AG09309 (cell line): Measurements from ENCODE around the gene FHOD3.

Source experiments
- DNase-seq: peaks from one replicate; pipeline ENCODE4 v3.0.0-alpha.2; 2010; ENCODE audit warnings: low read depth
- H3K4me3 ChIP-seq: 2 replicates; pipeline ENCODE4 v1.5.1; 2011; ENCODE audit warnings: mild to moderate bottlenecking, low read depth, low read length, moderate library complexity; ENCODE audit not compliant: control insufficient read depth
- TF ChIP-seq, protein P1 (sequence below): IDR thresholded peaks from 2 replicates; pipeline ENCODE4 v1.5.1; 2011; ENCODE audit warnings: mild to moderate bottlenecking, low read depth, low read length, inconsistent platforms; ENCODE audit not compliant: insufficient read depth, control insufficient read depth; ENCODE audit errors: missing control alignments

Gene FHOD3

DNA sequence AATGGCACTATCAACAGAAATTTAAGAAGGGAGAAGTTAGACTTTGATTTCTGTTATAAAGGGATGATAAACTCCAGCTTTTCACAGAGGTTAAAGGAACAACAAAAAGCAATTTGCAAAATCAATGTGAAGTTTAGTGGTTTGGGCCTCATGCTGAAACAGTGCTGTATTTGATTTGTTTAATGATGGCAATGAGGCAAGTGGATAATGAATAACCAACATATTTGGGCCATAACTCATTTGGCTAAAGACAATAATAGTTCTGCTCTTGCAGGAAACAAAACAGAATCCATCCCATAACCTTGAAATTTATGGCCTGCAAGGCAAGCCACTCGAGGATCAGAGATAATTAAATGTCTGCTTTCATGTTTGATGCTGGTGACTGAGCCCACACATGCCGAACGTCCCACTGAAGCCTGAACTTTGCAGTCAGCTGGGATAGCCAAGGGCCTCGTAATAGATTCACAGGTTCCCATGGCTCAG lies 474.8 kb downstream of the FHOD3 start:
- no peak overlapping the region for H3K4me3 ChIP-seq
- peak; percentile 73 for DNase-seq
- TF ChIP-seq, protein P1, sequence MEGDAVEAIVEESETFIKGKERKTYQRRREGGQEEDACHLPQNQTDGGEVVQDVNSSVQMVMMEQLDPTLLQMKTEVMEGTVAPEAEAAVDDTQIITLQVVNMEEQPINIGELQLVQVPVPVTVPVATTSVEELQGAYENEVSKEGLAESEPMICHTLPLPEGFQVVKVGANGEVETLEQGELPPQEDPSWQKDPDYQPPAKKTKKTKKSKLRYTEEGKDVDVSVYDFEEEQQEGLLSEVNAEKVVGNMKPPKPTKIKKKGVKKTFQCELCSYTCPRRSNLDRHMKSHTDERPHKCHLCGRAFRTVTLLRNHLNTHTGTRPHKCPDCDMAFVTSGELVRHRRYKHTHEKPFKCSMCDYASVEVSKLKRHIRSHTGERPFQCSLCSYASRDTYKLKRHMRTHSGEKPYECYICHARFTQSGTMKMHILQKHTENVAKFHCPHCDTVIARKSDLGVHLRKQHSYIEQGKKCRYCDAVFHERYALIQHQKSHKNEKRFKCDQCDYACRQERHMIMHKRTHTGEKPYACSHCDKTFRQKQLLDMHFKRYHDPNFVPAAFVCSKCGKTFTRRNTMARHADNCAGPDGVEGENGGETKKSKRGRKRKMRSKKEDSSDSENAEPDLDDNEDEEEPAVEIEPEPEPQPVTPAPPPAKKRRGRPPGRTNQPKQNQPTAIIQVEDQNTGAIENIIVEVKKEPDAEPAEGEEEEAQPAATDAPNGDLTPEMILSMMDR: no peak

DNA sequence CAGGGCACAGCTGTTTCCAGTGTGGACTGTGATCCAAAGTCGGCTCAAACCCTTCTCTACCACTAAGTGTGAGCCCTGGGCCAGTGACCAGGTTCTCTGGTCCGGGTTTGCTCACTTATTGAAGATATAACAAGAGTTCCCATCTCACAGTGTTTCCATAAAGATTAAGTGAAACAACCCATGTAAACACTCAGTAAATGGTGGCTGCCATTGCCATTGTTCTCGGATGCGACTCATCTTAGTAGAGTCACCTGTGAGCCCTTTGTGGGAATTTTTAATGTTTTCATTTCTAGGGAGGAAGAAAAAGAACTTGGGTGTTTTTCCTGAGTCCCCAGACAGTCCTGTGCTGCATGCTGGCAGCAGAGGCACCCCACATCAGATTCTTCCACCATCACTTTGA lies 477.9 kb downstream of the FHOD3 start:
- DNase-seq: no peak
- TF ChIP-seq, protein P1: no peak

DNA sequence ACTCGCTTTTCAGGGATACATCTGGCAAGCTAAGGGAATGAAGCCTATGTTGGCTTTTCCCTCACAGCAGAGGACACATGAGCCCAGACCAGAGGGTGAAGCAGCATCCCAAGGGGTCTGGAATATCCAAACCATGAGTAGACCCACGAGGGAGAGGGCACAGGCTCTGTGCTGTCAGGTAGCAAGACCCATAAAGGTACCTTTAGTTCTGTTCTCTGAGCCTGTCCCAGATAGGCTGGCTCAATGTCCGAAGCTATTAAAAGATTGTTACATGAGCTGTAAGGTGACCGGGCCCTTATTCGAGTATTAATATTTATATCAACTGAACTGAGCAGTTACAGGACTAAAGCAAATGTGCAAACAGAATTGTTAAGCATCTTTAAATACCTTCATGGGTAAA lies 479.1 kb downstream of the FHOD3 start:
- no peak overlapping the region for H3K4me3 ChIP-seq

More for the DNA sequence above, 477.9 kb downstream of the FHOD3 start:
- no peak overlapping the region for H3K4me3 ChIP-seq

DNA sequence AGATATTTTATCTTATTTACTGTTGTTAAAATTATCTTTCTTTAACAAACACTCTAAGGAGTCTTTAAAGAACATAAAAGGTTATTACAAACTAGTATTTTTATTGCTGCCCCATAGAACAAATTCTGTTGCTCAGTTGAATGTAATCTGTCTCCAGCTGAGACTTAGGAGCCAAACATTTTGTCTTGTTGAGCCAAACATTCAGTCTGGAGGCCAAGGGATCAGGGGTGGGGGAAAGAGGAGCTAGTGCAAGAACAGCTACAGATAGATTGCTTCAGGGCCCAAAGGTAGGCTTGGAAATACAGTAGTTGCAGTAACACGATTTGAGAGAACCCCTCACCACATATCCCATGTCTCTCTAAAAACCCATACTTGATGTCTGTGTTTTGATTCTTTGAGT lies 480.1 kb downstream of the FHOD3 start:
- TF ChIP-seq, protein P1: no peak
- DNase-seq: no peak
- H3K4me3 ChIP-seq: no peak overlapping the region

More for the DNA sequence above, 479.1 kb downstream of the FHOD3 start:
- TF ChIP-seq, protein P1: no peak
- no peak for DNase-seq

DNA sequence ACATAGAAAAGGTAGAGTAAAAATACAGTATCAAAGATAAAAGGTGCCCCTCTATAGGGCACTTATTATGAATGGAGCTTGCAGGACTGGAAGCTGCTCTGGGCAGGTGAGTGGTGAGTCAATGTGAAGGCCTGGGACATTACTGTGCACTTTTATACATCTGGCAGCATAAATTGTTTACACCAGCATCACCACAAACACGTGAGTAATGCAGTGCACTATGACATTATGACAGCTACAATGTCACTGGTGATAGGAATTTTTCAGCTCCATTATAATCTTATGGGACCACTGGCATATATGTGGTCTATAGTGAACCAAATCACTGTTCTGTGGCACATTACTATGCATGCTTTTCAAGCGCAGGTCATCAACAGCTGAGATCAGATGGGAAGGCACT lies 483.2 kb downstream of the FHOD3 start:
- H3K4me3 ChIP-seq: no peak overlapping the region
- TF ChIP-seq, protein P1: no peak
- no peak for DNase-seq

DNA sequence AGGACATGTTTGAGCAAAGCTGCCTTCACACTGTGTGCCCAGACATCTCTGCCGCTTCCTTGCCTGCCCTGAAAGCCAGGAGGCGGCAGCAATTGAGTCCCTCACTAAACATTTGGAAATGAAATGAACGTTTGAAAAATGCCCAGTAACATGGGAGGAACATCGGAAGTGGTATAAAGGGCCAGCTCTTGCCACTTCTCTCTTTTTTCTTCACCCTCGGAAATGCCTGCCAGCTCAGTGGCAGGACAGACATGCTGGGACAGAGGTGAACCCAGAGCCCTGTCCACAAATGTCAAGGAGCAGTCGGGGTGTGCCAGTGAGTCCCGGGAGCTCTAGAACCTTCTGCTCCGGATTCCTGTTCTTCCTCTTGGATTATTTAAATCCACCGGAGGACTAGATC lies 485.2 kb downstream of the FHOD3 start:
- no peak for DNase-seq
- TF ChIP-seq, protein P1: no peak
- H3K4me3 ChIP-seq: no peak overlapping the region

DNA sequence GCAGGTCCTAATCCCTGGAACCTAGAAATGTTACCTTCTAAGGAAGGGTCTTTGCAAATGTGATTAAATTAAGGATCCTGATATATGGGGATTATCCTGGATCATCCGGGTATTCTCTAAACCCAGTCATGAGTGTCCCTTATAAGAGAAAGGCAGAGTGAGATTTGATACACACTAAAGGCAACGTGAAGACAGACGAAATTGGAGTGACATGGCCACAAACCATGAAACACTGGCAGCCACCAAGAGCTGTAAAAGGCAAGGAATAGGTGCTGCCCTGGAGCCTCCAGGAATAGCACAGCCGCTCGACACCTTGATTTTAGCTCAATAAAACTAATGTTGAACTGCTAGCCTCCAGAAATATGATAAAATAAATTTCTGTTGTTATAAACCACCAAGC lies 486.3 kb downstream of the FHOD3 start:
- DNase-seq: no peak
- TF ChIP-seq, protein P1: no peak
- no peak overlapping the region for H3K4me3 ChIP-seq
